HG03558 (cell line): ENCODE results near the gene KCNQ1.

ENCODE experiments used
- ATAC-seq: cut with Tn5 transposase; IDR thresholded peaks from one replicate; pipeline ENCODE4 v1.9.1; 2021; ENCODE audit warnings: moderate number of reproducible peaks; ENCODE audit not compliant: unreplicated experiment; ENCODE audit errors: extremely low read depth

KCNQ1 gene

GRCh38 chr11:2814751-2815150 lies 369.9 kb downstream of the KCNQ1 start:
- no peak for ATAC-seq

- ATAC-seq, result no peak
Measured at GRCh38 chr11:2815762-2816496, 371.1 kb downstream of the KCNQ1 start.

- ATAC-seq, result no peak
Measured at GRCh38 chr11:2816523-2816922, 371.7 kb downstream of the KCNQ1 start.

GRCh38 chr11:2816941-2817421 lies 372.2 kb downstream of the KCNQ1 start:
- ATAC-seq, result no peak

- ATAC-seq, result no peak
Measured at GRCh38 chr11:2817431-2817830, 372.6 kb downstream of the KCNQ1 start.

- ATAC-seq, result no peak
Measured at GRCh38 chr11:2818021-2818420, 373.2 kb downstream of the KCNQ1 start.

GRCh38 chr11:2818503-2818902 lies 373.7 kb downstream of the KCNQ1 start:
- no peak for ATAC-seq

GRCh38 chr11:2819316-2819715 lies 374.5 kb downstream of the KCNQ1 start:
- ATAC-seq, result no peak

GRCh38 chr11:2820976-2821375 lies 376.2 kb downstream of the KCNQ1 start:
- ATAC-seq, result no peak

GRCh38 chr11:2821891-2822290 lies 377.1 kb downstream of the KCNQ1 start:
- ATAC-seq, result no peak

GRCh38 chr11:2824851-2825250 lies 380.0 kb downstream of the KCNQ1 start:
- no peak for ATAC-seq

- ATAC-seq, result no peak
Measured at GRCh38 chr11:2825261-2825888, 380.6 kb downstream of the KCNQ1 start.

GRCh38 chr11:2825889-2826678 lies 381.3 kb downstream of the KCNQ1 start:
- no peak for ATAC-seq

GRCh38 chr11:2826679-2827056 lies 381.9 kb downstream of the KCNQ1 start:
- ATAC-seq, result no peak

- ATAC-seq, result no peak
Measured at GRCh38 chr11:2827256-2827655, 382.4 kb downstream of the KCNQ1 start.

- no peak for ATAC-seq
Measured at GRCh38 chr11:2827792-2828191, 383.0 kb downstream of the KCNQ1 start.

- no peak for ATAC-seq
Measured at GRCh38 chr11:2828585-2829330, 383.9 kb downstream of the KCNQ1 start.

GRCh38 chr11:2830030-2830812 lies 385.4 kb downstream of the KCNQ1 start:
- ATAC-seq, result no peak

- no peak for ATAC-seq
Measured at GRCh38 chr11:2830886-2831285, 386.1 kb downstream of the KCNQ1 start.
